ENCODE results near the gene GDF15.

GDF15 gene

DNA sequence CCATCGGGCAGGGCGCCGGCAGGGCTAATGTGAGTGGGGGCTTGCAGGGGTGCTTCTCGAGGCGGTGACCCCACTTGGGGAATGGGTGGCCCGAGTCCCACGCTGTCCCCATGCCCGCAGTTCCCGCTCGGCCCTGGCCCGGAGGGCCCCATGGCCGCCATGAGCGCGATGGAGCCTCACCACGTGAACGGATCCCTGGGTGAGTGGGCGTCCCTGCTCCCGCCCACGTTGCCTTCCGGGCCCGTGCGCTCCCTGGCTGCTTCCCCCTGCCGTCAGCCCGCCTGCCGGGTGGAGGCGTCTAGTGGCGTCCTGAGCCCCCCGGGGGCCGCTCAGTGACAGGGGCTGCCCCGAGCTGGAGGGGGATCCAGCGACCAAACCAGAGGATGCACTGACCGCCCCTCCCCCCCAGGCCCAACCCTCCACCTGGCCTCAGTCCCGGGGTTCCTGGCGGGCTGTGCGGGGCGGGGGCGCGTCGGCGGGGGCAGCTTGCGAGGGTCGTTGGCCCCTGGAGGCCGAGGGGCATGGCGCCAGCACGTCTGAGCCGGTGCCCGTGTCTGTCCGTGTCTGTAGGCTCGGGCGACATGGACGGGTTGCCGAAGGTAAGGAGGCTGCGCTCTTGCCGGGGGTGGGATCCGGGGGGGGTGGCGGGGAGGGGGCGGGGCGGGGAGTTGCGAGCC lies 47.2 kb downstream of the GDF15 start:
- DNase-seq, result no peak

DNA sequence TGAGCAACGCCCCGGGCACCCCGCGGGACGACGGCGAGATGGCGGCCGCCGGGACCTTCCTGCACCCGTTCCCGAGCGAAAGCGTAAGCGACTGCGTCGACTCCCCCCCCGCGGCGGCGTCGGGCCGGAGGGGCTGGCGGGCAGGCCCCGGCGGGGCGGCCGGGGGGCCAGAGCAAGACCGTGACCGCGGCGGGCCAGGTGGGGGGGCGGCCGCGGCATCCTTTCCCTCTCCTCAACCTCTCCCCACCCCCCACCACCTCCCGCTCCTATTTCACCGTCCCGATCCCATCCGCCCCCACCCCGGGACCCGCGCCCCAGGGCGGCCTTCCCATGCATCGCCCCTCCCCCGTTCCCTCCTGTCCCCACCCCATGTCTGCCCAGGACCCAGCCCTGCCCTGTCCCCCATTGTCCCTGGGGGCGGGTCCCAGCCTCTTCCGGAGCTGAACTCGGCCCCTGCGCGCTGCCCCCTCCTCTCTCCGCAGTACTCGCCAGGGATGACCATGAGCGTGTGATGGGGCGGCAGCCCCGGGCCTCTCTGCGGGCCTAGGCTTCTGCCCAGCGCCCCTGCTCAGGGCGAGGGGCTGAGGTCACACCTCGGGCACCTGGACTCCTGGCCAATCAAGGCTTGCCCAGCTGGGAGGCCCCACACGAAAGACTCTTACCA lies 47.9 kb downstream of the GDF15 start:
- no peak for DNase-seq

DNA sequence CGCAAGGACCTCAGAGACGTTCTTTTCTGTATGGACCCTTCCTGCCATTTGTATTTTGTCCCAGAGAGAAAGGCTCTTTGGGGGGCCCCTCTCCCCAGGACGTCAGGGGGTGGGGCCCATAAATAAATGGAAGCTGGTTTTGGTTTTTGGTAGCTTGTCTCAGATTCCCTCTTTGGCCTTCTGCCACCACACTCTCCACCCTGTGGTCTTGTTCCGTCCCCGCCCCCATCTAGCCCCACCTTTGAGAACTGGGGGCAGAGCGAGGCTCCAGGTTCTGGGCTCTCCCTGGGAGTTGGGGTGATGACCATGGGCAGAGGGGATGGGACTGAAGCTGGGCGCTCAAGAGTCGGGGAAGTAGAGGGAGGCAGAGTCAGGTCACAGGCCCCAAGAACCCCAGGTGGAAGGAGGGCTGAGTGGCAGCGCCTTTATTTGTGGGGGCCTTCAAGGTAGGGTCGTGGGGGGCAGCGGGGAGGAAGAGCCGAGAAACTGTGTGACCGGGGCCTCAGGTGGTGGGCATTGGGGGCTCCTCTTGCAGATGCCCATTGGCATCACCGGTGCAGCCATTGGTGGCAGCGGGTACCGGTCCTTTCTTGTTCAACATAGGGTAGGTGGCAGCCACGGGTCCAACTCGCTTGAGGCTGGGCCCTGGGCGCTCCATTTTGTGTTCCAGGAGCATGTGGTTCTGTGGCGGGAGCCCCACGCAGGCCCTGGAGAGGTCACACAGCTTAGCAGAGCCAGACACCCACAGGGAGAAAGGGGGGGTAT lies 48.6 kb downstream of the GDF15 start:
- no peak for DNase-seq

DNA sequence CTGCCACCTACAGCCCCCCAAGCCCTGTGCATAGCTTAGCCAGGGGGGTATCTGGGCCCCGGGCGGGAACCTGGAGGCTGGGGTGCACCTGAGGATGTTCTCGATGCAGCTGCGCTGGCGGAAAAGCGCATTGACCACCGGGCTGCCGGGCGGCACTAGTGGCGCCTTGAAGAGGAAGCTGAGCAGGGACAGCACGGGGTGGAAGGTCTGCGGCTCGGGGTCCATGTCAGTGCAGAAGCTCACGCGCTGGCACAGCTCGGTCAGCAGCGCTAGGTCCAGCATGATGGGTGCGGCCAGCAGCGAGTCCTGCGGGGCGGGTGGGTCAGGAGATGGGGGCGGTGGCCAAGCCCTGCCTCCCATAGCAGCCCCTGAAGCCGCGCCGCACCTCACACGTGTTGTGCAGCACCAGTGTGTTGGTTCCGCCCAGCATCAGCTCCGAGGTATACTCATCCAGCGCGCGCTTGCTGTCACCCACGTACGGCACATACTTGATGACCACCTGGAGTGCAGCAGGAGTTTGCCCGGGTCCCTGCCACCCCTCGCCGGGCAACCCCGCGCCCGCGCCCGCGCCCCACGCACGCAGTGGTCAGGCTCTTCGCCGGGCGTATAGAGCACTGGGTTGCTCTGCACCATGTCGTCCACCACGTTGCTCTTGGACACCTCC lies 49.4 kb downstream of the GDF15 start:
- DNase-seq, result no peak

DNA sequence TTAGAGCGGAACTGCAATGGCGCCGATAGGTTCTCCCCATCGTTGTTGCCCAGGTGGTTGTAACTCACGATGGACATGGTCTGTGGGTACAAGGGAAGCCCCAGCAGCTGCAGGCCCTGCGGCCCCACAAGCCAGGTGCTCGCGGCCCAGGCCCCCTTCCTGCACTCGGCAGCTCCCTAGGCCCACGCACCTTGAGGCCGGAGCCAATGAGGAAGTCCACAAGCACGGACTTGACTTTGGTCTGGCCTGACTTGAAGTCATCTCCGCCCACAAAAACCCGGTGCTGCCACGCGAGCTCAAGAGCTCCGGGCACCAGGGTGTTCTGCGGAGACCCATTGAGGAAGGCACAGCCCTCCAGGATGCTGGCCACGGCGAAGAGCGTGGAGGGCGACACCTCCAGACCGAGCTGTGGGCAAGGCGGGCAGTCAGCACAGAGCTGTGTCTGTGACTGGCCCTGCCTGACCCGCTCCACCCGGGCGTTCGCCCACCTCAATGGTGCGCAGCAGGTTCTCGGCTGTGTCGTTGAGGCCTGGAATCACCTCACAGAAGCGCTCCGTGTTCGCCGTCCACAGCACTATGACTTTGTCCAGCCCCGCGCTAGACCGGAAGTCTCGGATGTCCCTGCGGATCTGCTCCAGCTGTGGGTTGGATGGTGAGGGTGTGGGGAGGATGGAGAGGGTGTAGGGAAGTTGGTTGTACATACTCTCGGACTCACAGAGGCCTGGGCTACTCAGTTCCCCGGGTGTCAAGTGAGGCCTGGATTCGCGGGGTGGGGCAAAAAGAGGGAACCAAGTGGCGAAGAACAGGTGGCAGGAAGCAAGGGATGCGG lies 50.1 kb downstream of the GDF15 start:
- DNase-seq, result no peak

DNA sequence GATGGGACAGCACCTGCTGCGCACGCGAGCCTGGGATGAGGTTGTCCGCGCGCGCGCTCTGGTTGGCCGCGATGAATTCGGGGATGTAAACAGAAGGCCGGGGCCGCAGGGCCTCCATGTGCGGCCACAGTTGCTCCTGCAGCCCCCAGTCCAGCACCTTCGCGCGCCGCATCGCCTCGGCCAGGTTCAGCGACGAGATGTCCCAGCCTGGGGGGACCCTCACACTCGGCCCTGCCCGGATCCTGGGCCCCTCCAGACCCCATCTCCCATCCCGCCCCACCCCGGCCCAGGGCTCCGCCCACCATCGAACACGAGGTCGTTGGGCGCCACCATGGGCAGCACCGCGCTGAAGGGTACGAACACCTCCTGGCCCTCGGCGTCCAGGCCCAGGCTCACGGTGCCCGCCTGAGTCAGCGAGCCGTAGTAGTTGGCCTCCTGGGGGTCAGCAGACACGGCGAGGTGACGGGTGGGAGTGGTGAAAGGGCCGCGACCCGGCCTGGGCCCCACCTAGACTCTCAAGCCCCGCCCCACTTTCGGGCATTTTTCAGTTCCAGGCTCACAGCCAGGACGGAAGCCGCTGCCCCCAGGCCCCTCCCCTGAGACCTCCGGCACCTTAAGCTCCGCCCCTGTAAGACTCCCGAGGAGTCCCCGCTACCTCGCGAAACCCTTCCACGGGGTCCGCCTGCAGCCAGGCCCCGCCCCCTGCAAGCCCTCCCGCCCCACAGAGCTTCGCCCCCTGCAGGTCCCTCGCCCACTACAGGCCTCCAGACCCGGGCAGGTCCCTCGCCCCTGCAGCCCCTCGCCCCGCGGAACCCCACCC lies 50.9 kb downstream of the GDF15 start:
- DNase-seq, result no peak

DNA sequence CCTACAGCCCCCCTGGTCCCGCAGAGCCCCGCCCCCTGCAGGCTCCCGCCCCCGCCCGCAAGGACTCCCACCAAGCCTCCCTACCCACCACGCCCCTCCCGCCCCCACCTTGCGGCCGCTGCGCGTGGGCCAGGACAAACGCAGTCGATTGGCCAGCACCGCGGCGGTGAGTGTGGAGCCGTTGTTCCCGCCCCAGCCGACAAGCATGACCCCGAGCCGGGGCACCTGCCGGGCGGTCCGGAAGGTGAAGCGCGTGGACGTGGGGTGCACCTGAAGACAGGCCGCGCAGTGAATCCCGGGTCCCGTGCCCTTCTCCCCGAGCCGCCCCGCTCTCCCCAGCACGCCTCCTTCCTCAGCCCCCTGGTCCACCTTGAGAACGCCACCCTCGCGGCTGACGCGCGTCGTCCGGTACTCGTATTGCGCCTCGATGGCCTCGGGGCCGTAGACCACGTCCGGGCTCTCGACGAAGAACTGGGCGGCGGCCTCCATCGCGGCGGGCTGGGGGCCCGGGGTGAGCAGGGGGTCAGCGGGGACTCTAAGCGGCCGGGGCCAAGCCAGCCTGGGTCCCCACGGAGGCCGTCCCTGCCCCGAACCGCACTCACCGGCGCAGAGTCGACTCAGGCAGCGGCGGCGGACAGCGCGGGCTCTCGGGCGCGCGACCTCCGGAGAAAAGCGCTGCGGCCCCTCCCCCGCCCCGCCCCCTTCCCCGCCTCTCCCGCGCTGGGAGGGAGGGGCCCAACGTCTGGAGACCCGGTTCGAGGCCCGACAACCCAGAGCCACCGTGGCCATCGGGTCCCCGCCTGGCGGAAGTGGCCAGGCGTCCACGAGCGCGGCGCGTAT lies 51.8 kb downstream of the GDF15 start, which contains the start of gene ISYNA1:
Gene ISYNA1, minus strand, starts transcription at position 643 of the 840 bp plus-strand sequence. Its CDS starts 154 bp downstream, at position 489.
- no peak for DNase-seq

DNA sequence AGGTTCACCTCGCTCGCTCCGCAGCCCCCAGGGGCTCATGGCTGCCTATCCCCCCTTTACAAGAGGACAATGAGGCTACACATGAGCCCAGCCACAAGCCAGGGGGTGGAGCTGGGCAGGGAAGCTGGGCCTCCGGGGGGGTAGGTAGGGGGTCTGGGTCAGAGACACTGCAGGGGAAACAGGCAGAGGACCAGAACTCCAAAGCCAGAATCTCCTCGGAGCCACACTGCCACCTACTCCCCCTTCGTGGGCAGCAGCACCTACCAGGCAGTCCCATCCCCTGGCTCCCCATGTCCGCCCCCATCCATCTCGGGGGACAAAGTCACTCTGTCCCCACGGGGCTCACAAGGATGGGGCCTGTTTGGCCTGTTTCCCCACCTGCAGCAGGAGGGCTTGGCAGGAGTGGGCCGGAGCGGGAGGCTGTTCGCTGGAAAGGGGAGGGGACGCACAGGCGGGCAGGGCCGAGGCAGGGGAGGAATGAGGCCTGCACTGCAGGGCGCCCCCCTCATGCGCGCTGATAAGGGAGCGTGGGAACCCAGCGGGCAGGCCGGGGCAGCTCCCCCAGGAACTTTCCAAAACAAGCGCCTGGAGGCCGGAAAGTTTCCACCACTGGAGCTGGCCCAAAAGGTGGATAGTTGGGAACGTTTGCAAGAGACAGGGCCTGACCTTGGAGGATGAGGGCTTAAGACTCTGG lies 52.5 kb downstream of the GDF15 start:
- DNase-seq, result no peak
